Caki2 (cell line): ENCODE measurements around the gene TRIM7. TPM values are rescaled to one million over a fixed set of nuclear protein-coding genes. Genes with fewer than 3 reads are reported as not detected.
"Not testable (repeated sequence)": the region's sequence is repeated elsewhere in the genome, so short reads cannot be mapped to it uniquely, and the experiment has no call there.

Source experiments
- DNase-seq: peaks from one replicate; pipeline ENCODE4 v3.0.0-alpha.2; 2015; ENCODE audit warnings: low read depth
- in situ Hi-C: cut with HindIII; loops from 2 replicates; pipeline ENCODE4 v1.10.0; 2016; ENCODE audit warnings: low sequenced_read_pairs, low pct_unique_long_range_greater_than_20kb, mixed read lengths
- total RNA-seq: library from RNA; depleted of rRNA; stranded (reverse); fragments of >200 nt; shearing (Covaris generic); gene quantifications from 2 replicates; pipeline ENCODE4 v1.2.3, GENCODE V29; 2014; ENCODE audit warnings: low replicate concordance

The TRIM7 gene
- total RNA-seq, 1 experiment from 2014 or later: 56.2 TPM

DNA sequence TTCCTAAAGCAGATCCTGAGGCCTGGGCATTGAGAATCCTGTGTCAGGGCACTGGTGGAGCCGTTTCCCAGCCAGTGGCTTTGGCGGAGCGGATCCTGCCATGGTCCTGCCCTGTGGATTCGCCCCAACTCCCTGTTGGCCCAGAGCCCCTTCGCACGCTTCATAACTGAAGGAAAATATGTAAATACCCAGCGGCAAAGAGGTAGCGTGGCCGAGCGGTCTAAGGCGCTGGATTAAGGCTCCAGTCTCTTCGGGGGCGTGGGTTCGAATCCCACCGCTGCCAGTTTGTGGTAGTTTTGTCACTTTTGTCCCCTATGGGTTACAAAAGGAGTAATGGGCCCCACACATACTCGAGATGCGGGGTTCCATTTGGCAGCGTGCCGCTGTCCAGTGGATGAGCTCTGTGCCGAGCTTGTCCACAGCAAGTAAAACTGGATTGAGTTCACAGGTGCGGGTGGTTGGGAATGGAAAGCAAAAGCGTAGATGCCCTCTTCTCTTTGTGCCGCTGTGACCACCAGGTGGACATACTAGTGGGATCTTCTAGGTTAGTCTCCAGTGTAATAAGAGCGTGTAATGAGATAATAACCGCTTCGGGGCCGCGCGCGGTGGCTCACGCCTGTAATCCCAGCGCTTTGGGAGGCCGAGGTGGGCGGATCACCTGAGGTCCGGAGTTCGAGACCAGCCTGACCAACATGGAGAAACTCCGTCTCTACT is 17.3 kb downstream of the TRIM7 start:
- in situ Hi-C loops: no loop called here
- DNase-seq: peak; percentile 94

DNA sequence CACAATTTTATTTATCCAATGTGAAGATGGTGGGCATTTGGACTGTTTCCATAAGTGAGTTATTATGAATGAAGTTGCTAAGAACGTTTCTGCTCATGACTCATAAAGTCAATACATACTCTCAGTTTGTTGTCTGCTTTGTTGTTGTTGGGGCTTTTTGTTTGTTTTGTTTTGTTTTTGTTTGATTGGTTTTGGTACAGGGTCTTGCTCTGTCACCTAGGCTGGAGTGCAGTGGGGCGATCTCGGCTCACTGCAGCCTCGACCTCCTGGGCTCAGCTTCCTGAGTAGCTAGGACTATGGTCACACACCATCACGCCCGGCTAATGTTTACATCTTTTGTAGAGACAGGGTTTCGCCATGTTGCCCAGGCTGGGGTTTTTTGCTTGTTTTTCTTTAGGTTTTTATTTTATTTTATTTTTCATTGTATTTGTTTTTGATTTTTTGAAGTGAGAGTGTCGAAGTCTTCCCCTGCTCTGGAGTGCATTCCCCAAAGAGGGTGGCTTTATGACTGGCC is 18.0 kb downstream of the TRIM7 start:
- DNase-seq: peak; percentile 81

GRCh38 chr5:181186022-181186421 is 19.0 kb downstream of the TRIM7 start:
- DNase-seq: no peak
- in situ Hi-C loops: no loop called here

More for the DNA sequence above, 18.0 kb downstream of the TRIM7 start:
- in situ Hi-C loops: no loop called here

- in situ Hi-C loops: no loop called here
- no peak for DNase-seq
Measured at GRCh38 chr5:181185560-181185959, 19.4 kb downstream of the TRIM7 start.

- peak; percentile 75 for DNase-seq
- in situ Hi-C loops: no loop called here
Measured at GRCh38 chr5:181184845-181185216, 20.2 kb downstream of the TRIM7 start.

DNA sequence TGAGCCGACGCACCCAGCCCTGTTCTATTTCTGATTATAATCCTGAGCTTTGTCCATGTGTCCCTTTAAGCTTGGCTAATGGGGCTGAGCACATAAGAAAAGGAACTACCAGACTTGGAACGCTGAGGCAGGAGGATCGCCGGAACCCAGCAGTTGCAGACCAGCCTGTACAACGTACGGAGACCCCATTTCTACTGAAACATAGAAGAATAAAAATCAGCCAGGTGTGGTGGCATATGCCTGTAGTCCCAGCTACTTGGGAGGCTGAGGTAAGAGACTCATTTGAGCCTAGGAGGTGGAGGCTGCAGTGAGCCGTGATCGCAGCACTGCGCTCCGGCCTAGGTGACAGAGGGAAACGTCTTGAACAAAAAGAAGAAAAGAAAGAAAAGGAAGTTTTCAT is 22.3 kb downstream of the TRIM7 start:
- DNase-seq: no peak
- in situ Hi-C loops: no loop called here

- in situ Hi-C loops: no loop called here
Measured at GRCh38 chr5:181181650-181182565, 23.1 kb downstream of the TRIM7 start.

GRCh38 chr5:181177559-181177958 is 27.4 kb downstream of the TRIM7 start:
- in situ Hi-C loops: not testable (repeated sequence)

More at GRCh38 chr5:181181650-181182565, 23.1 kb downstream of the TRIM7 start:
- DNase-seq: peak; percentile 89

DNA sequence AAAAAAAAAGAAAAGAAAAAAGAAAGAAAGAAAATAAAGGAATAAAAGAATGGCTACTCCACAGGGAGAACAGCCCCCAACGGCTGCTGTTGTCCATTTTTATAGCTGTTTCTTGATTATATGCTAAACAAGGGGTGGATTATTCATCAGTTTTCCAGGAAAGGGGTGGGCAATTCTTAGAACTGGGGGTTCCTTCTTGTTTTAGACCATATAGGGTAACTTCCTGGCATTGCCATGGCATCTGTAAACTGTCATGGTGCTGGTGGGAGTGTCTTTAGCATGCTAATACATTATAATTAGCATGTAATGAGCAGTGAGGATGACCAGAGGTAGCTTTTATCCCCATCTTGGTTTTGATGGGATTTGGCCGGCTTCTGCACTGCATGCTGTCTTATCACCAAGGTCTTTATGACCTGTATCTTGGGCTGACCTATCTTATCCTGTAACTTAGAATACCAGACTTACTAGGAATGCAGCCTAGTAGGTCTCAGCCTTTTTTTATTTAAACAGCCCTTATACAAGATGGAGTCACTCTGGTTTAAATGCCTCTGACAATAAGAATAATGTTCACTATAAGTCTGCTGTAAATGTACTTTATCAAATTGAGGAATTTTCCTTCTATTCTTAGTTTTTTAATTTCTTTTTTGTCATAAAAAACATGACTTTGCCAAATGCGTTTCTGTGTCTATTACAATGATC is 28.6 kb downstream of the TRIM7 start:
- DNase-seq: no peak
- in situ Hi-C loops: no loop called here

More at GRCh38 chr5:181177559-181177958, 27.4 kb downstream of the TRIM7 start:
- DNase-seq: not testable (repeated sequence)

DNA sequence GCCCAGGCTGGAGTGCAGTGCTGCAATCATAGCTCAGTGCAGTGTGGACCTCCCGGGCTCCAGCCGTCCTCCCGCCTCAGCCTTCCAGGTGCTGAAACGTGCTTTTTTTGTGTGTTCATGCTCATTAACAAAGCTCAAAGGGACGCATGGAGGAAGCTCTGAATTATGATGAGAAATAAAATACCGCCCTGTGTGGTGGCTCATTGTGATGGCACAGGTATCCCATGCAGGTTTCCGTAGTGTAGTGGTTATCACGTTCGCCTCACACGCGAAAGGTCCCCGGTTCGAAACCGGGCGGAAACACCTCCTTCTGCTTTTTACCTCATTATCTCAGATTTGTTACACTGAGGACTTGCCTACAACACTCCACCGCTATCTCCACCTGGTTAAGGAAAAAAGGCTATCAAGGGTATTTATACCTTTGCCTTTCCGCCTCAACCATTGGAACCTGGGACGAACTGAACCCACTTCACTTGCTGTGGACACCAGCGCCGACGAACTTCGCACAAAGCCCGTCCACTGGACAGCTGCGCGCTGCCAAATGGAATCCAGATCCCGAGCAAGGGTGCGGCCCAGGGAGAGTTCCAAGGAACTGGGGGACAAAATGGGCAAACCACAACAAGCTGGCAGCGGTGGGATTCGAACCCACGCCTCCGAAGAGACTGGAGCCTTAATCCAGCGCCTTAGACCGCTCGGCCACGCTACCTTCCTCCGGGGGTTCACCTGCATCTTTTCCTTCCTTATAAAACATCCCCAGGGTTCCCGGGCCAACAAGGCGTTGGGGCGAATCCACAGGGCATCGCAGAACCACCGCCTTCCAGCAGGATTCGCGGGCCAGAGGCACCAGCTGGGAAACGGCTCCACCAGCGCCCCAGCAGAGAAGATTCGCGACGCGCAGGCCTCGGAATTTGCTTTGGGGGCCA is 31.3 kb downstream of the TRIM7 start:
- in situ Hi-C loops: no loop called here

GRCh38 chr5:181173027-181173419 is 32.0 kb downstream of the TRIM7 start:
- in situ Hi-C loops: no loop called here
- DNase-seq: no peak

More for the DNA sequence above, 31.3 kb downstream of the TRIM7 start:
- DNase-seq: peak; percentile 79

DNA sequence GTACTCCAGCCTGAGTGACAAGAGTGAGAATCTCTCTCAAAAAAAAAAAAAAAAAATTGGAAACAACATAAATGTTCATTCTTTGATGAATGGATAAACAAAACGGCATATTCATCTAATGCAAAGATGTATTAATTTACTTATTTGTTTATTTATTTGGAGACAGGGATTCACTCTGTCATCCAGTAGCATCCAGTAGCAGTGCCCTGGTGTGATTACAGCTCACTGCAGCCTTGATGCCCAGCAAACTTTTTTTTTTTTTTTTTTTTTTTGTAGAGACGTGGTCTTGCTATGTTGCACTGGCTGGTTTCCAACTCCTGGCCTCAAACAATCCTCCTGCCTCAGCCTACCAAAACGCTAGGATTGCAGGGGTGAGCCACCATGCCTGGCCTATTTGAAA is 33.2 kb downstream of the TRIM7 start:
- in situ Hi-C loops: no loop called here
- no peak for DNase-seq

- peak; percentile 64 for DNase-seq
- in situ Hi-C loops: no loop called here
Measured at GRCh38 chr5:181170996-181171395, 34.0 kb downstream of the TRIM7 start.

DNA sequence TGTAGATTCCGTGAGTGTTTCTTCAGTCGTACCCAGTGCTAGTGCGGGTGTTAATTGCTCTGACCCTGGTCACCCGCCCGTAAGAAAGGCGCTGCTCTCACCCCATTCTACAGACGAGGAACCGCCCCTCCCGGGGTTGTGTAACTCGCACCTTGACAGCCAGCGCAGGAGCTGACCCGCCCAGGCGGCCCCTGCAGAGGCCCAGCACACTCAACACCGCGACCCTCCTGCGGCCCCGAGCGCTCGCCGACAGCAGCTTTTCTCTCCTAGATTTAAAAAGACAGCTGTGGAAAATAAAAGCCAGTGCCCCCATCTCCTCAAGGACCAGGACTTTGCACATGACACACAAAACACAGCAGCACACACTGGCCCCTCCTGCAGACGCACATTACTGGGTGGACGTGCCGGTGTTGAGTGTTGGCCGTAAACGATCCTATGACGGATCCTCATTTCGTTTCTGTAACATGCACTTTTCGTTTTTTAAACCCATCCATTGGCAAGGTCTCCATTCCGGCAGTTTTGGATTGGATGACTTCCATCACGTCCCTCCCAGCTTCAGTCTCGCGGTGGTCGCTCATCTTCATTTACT is 34.7 kb downstream of the TRIM7 start:
- in situ Hi-C loops: no loop called here
- DNase-seq: no peak

- DNase-seq: peak; percentile 52
- in situ Hi-C loops: not testable (repeated sequence)
Measured at GRCh38 chr5:181169459-181170236, 35.3 kb downstream of the TRIM7 start.

GRCh38 chr5:181168595-181169118 is 36.3 kb downstream of the TRIM7 start:
- in situ Hi-C loops: no loop called here
- DNase-seq: no peak
